ENCODE measurements around the gene MLXIP. TPM values are rescaled to one million over a fixed set of nuclear protein-coding genes. Genes with fewer than 3 reads are reported as not detected.
A peak's percentile ranks its signal among the peaks of the same experiment; 100 is the strongest.

Gene MLXIP
- total and polyA plus RNA-seq, 2 of the 8 experiments (the other 6 are each of a cell fraction or from before 2014, with no cell fraction given) = 5.5 to 40.5 TPM

- H2BK12ac ChIP-seq (ENCODE audit: low read depth, low read length) = no peak overlapping the region
- H2AK5ac ChIP-seq (ENCODE audit: low read depth, low read length) = no peak overlapping the region
- H3K79me2 ChIP-seq (ENCODE audit: control insufficient read depth in 1 of 2, insufficient read depth in 2 of 2, low read length in 2 of 2) = peaks cover 0 to 34% of the 10 kb centered on the region in 2 experiments; a peak in 3 of 4 replicates
- no peak overlapping the region for H3K14ac ChIP-seq (ENCODE audit: insufficient read length)
- H2BK5ac ChIP-seq (ENCODE audit: low read depth, low read length) = no peak overlapping the region
- no peak overlapping the region for H2BK120ac ChIP-seq (replicated peaks; ENCODE audit: low read depth, low read length)
- WGBS, 2 experiments (ENCODE audit: extremely low coverage in 1 of 2, insufficient coverage in 1 of 2, insufficient read length in 1 of 2, insufficient replicate concordance in 2 of 2, low coverage in 1 of 2, low lambda C conversion rate in 2 of 2, missing lambda C conversion rate in 1 of 2) = 64% methylated on average over 21 of the region's 21 CpGs; no CpG with 5 or more reads in 1 of the 2 experiments
- no peak overlapping the region for H3K23ac ChIP-seq (ENCODE audit: insufficient read length)
- DNase-seq (ENCODE audit: low read depth in 1 of 2, low spot score in 2 of 2) (peak; percentile 36 to 96), FAIRE-seq (peak; percentile 52)
- H3K27ac ChIP-seq (ENCODE audit: low read depth, low read length) = no peak overlapping the region
- H4K5ac ChIP-seq (ENCODE audit: insufficient read length, low read depth, low read length) = no peak overlapping the region
- H4K91ac ChIP-seq (replicated peaks; ENCODE audit: insufficient read length, low read length) = no peak overlapping the region
- ChIA-PET CTCF (ENCODE audit: partially characterized antibody) (interaction anchor here (0.6 to 3.4 kb wide), 34 partner anchors 8 to 350 kb away, joined by 3 to 18 read pairs (median 4); partner anchors contain the start of gene CFAP251), POLR2A (ENCODE audit: partially characterized antibody) (interaction anchor here (2.2 kb wide), 1 partner anchor 10 kb away, joined by 9 read pairs; the partner anchor contains the start of gene BCL7A)
- no peak overlapping the region for H3K4me2 ChIP-seq (ENCODE audit: insufficient read depth in 1 of 2, low read depth in 2 of 2, low read length in 2 of 2)
- no peak overlapping the region for H3K4ac ChIP-seq (replicated peaks; ENCODE audit: insufficient read length, low read depth, low read length)
- H3K56ac ChIP-seq (replicated peaks; ENCODE audit: insufficient read length, low read depth, low read length) = no peak overlapping the region
- H2BK20ac ChIP-seq (ENCODE audit: low read length) = no peak overlapping the region
- peaks cover 12 to 24% of the 10 kb centered on the region in 2 experiments for H4K20me1 ChIP-seq (replicated peaks in 1 of 2; ENCODE audit: control insufficient read depth in 1 of 2, insufficient read depth in 2 of 2, low read length in 2 of 2)
- H2BK15ac ChIP-seq (ENCODE audit: low read length) = no peak overlapping the region
- H3K36me3 ChIP-seq (ENCODE audit: control insufficient read depth in 2 of 4, insufficient read depth in 4 of 4, low read length in 3 of 4) = peaks cover 0 to 6% (median 5%) of the 10 kb centered on the region in 4 experiments; a peak in 2 of 8 replicates
- H3K23me2 ChIP-seq (ENCODE audit: low read depth, low read length) = 0 out of 2 replicates have a peak, but pooled peaks cover 1% of the 10 kb centered on the region
- H3K27me3 ChIP-seq (replicated peaks in 1 of 4; ENCODE audit: control insufficient read depth in 3 of 4, extremely low read depth in 1 of 4, insufficient read depth in 3 of 4, low read length in 3 of 4) = no peaks in the 10 kb centered on the region
- H3K9ac ChIP-seq (replicated peaks in 1 of 4; ENCODE audit: extremely low read depth in 1 of 4, low read depth in 3 of 4, low read length in 3 of 4) = no peak overlapping the region
- H3K9me3 ChIP-seq (ENCODE audit: insufficient read depth in 2 of 2, low read depth in 1 of 2, low read length in 1 of 2) = no peaks in the 10 kb centered on the region
- H3K79me1 ChIP-seq (ENCODE audit: low read depth, low read length) = peaks cover 9% of the 10 kb centered on the region
- no peak overlapping the region for H2AFZ ChIP-seq (ENCODE audit: low read length)
- peak overlapping the region; percentile 43; the same call in 1 of the 2 replicates for H4K8ac ChIP-seq (ENCODE audit: extremely low read depth, insufficient read depth, low read length)
- H3K4me3 ChIP-seq (ENCODE audit: extremely low read depth in 1 of 4, insufficient read depth in 2 of 4, low read depth in 3 of 4, low read length in 4 of 4) = no peak overlapping the region
- H3K18ac ChIP-seq (ENCODE audit: extremely low read depth, low read length) = no peak overlapping the region; the same call in 1 of the 2 replicates
- peaks cover 0 to 9% (median 5%) of the 10 kb centered on the region in 4 experiments; a peak in 6 of 7 replicates for H3K4me1 ChIP-seq (replicated peaks in 1 of 4; ENCODE audit: control insufficient read depth in 3 of 4, insufficient read depth in 4 of 4, low read length in 3 of 4)
- TF ChIP-seq YY1 (IDR thresholded peaks at IDR 0.05; ENCODE audit: low read depth, low read length) (peak; percentile 67; the same call in 1 of the 2 replicates), ATF3 (IDR thresholded peaks at IDR 0.05; ENCODE audit: insufficient read depth, low read depth, low read length) (no peak)
Observed at GRCh38 chr12:122031342-122032216, 47.0 kb upstream of the MLXIP start.
